ENCODE results near the gene ZBTB8B. TPM values are rescaled to one million over a fixed set of nuclear protein-coding genes. Genes with fewer than 3 reads are reported as not detected.
"Not testable (repeated sequence)": the region's sequence is repeated elsewhere in the genome, so short reads cannot be mapped to it uniquely, and the experiment has no call there.

The ZBTB8B gene
- not detected for total RNA-seq
- long read RNA-seq: 0 reads

- DNase-seq (peak; percentile 47 to 64), ATAC-seq (peak; percentile 99)
- intact Hi-C loops (cut with DNase I, micrococcal nuclease): no loop called here
Observed at GRCh38 chr1:32464716-32465577, at the start of gene ZBTB8B. TSS of gene ZBTB8B (plus strand) at chr1:32465072. CDS start at chr1:32470625, 5,553 bp downstream.

GRCh38 chr1:32421775-32422174 is 43.1 kb upstream of the ZBTB8B start:
- DNase-seq (no peak), ATAC-seq (no peak)
- intact Hi-C loops (cut with DNase I, micrococcal nuclease): no loop called here

- DNase-seq: peak in 1 of 2 donors; percentile 32
- intact Hi-C loops (cut with DNase I, micrococcal nuclease): no loop called here
- peak; percentile 74 for ATAC-seq
Observed at GRCh38 chr1:32426489-32427255, 38.2 kb upstream of the ZBTB8B start.

GRCh38 chr1:32427264-32427963 is 37.5 kb upstream of the ZBTB8B start:
- DNase-seq (no peak), ATAC-seq (no peak)
- intact Hi-C loops (cut with DNase I, micrococcal nuclease): no loop called here

GRCh38 chr1:32431736-32432400 is 33.0 kb upstream of the ZBTB8B start:
- DNase-seq (no peak), ATAC-seq (no peak)
- intact Hi-C loops (cut with DNase I, micrococcal nuclease): no loop called here

- DNase-seq (no peak), ATAC-seq (no peak)
- intact Hi-C loops (cut with DNase I, micrococcal nuclease): no loop called here
Observed at GRCh38 chr1:32438136-32438535, 26.7 kb upstream of the ZBTB8B start.

- ATAC-seq; DNase-seq; intact Hi-C loops (cut with DNase I, micrococcal nuclease): not testable (repeated sequence)
Observed at GRCh38 chr1:32438777-32439176, 26.1 kb upstream of the ZBTB8B start.

GRCh38 chr1:32441467-32441866 is 23.4 kb upstream of the ZBTB8B start:
- DNase-seq; intact Hi-C loops (cut with DNase I, micrococcal nuclease); ATAC-seq: not testable (repeated sequence)

GRCh38 chr1:32447469-32448185 is 17.2 kb upstream of the ZBTB8B start:
- intact Hi-C loops (cut with DNase I, micrococcal nuclease): no loop called here
- no peak for ATAC-seq
- peak in 1 of 2 donors; percentile 7 for DNase-seq

GRCh38 chr1:32448186-32448772 is 16.6 kb upstream of the ZBTB8B start:
- intact Hi-C loops (cut with DNase I, micrococcal nuclease): not testable (repeated sequence)
- ATAC-seq: peak; percentile 46
- peak; percentile 55 to 70 for DNase-seq

GRCh38 chr1:32448773-32449456 is 16.0 kb upstream of the ZBTB8B start:
- DNase-seq (no peak), ATAC-seq (no peak)
- intact Hi-C loops (cut with DNase I, micrococcal nuclease): no loop called here

GRCh38 chr1:32449457-32449831 is 15.4 kb upstream of the ZBTB8B start:
- DNase-seq; intact Hi-C loops (cut with DNase I, micrococcal nuclease): not testable (repeated sequence)

GRCh38 chr1:32454726-32455125 is 10.1 kb upstream of the ZBTB8B start:
- DNase-seq (no peak), ATAC-seq (no peak)
- intact Hi-C loops (cut with DNase I, micrococcal nuclease): no loop called here

More at GRCh38 chr1:32449457-32449831, 15.4 kb upstream of the ZBTB8B start:
- not testable (repeated sequence) for ATAC-seq

- intact Hi-C loops (cut with DNase I, micrococcal nuclease): no loop called here
- DNase-seq (no peak), ATAC-seq (no peak)
Observed at GRCh38 chr1:32455958-32456357, 8.9 kb upstream of the ZBTB8B start.

GRCh38 chr1:32458798-32459197 is 6.1 kb upstream of the ZBTB8B start:
- ATAC-seq; DNase-seq; intact Hi-C loops (cut with DNase I, micrococcal nuclease): not testable (repeated sequence)

- intact Hi-C loops (cut with DNase I, micrococcal nuclease); DNase-seq; ATAC-seq: not testable (repeated sequence)
Observed at GRCh38 chr1:32462977-32463376, 1.9 kb upstream of the ZBTB8B start.

- peak; percentile 64 for ATAC-seq
- intact Hi-C loops (cut with DNase I, micrococcal nuclease): no loop called here
Observed at GRCh38 chr1:32464191-32464715, 619 bp upstream of the ZBTB8B start.

More at GRCh38 chr1:32464191-32464715, 619 bp upstream of the ZBTB8B start:
- no peak for DNase-seq

Measured in left colon (tissue), 2 donors.